ENCODE results near the gene SYNM.

The SYNM gene

DNA sequence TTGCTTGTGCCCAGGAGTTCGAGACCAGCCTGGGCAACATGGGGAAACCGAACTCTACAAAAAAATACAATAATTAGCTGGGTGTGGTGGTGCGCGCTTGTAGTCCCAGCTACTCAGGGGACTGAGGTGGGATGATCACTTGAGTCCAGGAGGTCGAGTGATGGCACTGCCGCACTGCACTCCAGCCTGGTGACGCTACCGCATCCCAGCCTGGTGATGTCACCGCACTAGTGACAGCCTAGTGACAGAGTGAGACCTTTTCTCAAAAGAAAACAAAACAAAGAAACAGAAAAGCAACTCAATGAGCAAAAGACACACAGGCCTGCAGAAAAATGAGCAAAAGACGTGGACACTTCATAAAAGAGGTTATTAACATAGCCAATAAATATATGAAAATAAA is 19.9 kb upstream of the SYNM start:
- DNase-seq (ENCODE audit: low read depth), result no peak

DNA sequence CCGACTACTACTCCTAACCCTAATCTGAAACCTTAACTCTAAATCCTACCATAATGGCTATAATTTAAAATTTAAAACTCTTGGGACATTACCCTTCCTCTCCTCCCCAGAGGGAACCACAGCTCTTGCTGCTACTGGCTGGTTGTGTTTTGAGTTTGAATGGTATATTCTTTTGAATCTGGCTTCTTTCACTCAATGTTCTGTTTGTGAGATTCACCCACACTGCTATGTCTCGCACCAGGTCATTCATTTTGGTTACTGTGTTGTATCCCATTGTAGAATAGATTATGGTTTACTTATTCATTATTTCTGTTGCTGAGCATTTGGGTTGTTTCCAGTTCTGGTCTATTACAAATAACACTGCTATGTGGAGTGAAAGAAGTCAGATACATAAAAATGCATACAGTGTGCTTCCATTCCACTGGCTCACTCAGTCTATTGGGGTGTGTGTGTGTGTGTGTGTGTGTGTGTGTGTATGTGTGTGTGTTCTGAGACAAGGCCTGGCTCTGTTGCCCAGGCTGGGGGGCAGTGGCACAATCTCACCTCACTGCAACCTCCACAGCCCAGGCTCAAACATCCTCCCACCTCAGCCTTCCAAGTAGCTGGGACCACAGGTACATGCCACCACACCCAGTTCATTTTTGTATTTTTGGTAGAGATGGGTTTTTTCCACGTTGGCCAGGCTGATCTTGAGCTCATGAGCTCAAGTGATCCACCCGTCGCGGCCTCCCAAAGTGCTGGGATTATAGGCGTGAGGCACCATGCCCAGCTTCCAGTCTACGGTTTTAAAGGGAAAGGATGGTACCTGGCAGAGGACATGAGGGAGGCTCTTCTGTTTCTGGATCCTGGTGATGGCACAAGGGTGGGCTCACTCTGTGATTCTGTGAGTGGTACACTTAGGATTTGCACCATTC is 19.2 kb upstream of the SYNM start:
- DNase-seq (ENCODE audit: low read depth), result peak; percentile 31

DNA sequence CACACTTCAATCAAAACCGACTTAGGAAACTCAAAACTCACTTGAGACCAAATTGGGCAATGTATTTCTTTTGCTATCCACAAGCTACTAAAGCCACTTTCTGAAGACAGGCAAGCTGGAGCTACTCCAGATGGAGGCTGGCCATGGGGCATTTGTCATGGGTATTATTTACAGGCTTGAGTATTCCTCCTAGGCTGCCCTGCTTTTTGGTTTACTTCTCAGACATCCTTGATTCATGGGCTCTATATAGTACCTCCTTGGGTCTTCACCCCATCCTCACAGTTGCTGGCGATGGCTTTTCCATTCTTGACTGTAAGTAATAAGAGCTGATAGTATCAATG is 18.6 kb upstream of the SYNM start:
- no peak for DNase-seq (ENCODE audit: low read depth)

DNA sequence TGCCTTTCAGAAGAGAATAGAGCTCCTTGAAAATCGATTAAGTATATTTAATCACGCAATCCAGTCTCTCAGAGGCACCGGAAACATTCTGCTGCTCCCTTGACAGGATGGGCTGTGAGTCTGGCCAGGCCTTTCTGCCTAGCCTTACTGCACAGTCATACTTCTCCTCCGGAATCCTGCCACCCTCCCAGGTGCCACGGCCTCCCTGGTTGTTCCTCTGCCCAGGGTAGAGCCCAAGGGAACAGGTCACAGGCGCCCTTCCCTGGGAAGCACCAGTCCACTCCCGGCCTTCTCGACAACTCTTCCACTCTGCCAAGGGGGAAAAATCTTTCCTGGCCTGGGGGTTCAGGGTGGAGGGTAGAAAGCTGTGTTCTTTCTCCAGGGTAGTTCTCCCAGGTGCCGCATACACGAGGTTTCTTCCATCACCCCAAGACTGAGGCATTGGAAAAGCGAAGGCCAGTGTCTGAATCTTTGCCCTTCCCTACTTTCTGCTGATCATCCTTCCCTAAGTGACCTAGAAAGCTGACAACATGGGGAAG is 17.4 kb upstream of the SYNM start:
- no peak for DNase-seq (ENCODE audit: low read depth)

DNA sequence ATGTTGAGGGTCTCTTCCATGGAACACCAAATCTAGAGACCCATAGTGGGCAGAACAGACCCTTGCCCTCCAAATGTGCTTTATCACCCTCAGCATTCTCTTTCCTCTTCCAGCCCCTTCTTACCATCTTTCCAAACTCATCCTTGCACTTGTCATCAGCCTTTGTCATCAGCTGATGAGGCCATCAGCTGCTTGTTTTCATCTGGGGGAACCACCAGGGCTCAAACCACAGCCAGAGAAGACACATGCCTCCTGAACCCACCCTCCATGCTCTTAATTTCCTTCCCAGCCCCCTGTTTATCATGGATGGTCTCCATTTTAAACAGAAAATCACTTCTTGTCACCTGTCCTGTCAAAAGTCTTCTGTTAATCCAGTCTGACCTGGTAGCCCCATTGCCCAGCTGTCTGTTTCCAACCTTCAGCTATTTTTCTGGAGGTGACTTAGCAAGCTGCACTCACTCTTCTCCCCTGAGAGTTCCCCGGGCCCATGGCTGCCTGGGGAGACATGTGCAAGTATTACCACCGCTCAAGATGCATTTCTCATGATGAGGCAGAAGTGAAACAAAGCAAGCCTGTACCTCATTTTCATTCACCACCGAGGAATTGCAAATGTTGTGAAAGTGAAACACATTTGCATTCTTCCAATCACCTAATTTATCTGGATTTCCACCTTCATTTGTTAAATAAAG is 14.7 kb upstream of the SYNM start:
- no peak for DNase-seq (ENCODE audit: low read depth)

DNA sequence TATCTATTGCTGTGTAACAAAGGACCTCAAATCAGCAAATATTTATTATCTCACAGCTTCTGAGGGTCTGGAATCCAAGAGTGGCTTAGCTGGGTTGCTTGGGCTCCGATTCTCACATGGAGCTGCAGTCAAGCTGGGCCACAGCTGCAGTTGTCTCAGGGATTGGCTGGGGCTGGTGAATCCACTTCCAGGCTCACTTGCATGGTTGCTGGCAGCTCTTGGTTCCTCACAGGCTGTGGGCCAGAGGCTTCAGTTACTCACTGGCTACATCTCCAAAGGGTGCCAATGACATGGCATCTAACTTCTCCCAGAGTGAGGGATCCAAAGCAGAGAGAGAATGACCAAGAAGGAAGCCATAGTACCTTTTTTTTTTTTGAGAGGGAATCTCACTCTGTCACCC is 13.9 kb upstream of the SYNM start:
- no peak for DNase-seq (ENCODE audit: low read depth)

DNA sequence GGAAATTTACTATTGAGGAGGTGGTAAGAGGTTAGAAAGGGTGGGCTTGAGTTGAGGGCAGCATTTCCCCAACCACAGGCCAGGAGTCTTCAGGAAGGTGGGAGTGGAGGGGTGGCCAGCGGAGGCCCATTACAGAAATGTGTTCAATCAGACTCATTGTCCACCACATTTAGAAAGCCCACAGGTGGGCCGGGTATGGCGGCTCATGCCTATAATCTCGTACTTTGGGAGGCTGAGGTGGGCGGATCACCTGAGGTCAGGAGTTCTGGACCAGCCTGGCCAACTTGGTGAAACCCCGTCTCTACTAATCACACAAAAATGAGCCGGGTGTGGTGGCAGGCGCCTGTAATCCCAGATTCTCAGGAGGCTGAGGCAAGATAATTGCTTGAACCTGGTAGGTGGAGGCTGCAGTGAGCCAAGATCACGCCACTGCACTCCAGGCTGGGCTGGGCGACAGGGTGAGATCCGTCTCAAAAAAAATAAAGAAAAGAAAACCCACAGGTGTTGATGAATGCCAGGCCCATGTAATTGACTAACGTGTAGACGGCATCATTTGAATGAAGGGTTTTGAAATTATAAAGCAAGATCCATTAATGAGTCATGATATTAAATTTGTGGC is 12.2 kb upstream of the SYNM start:
- DNase-seq (ENCODE audit: low read depth), result no peak

DNA sequence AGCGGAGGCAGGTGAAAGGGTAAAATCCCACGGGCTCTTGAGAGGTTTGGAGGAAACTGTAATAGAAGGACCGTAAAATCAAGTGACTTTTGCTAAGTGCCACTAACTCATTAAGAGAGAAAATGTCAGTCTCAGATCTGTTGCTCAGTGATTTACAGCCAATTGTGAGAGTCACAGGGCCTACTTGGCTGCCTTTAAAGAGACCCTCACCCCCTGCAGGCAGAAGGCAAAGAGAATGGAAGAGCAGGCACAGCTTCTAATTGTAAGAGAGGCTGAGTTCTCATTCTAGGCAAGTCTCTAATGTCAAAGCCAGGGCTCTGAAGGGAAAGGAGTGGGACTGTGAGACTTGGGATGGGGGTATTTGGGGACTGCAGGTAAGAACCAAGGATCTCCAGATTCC is 9.3 kb upstream of the SYNM start:
- DNase-seq (ENCODE audit: low read depth), result no peak

DNA sequence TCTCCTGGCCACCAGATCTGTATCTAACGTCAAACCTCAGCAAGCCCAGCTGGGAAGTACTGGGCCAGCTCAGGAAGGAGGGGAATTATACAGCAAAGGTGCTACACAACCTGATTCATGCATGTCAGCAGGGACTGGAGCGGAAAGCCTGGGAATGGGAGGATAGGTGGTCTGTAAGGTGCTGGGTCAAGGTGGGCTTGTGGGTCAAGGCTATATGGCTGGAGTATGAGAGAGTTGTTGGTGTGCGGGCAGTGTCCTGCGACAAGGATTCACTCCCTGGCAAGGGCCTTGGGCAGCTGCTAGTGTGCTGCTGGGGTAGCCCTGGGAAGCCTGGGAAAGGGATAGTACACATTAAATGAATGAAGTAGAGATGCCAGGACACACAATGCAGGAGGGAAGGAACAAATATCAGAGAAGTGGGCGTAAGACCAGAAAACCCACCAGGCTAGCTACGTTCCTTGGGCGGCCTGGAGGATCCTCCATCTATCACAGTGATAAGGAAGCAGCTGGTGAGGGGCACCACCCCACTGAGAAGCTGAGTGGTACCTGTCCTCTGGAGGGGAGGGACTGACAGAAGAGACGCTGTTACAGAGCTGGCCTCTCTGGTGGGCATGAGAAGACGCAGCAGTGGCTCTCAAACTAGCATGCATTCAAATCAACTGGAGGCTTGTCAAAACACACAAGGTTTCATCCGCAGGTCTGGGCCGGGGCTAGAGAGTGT is 8.5 kb upstream of the SYNM start:
- DNase-seq (ENCODE audit: low read depth), result no peak

DNA sequence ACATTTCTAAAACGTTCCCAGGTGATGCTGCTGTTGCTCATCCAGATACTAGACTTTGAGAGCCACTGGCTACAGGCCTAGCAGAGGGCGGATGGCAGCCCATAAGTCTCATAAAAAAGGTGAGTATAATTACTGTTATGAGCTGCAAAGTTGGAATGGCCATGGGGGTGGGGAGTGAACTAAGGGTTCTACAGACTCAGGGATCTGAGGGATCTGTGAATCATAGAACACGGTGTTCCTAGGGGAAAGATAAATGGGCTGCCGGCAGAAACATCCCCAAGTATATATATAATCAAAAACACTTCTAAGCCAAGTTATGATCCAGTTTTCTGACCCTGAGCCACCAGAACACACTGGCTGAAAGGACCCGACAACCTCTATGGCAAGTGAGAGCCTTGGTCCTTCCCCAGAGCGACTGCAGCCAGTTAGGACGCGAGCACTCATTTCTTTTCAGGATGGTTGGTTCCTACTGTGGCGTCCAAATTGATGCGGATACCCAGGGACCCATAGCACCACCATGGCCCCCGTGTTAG is 7.9 kb upstream of the SYNM start:
- no peak for DNase-seq (ENCODE audit: low read depth)

DNA sequence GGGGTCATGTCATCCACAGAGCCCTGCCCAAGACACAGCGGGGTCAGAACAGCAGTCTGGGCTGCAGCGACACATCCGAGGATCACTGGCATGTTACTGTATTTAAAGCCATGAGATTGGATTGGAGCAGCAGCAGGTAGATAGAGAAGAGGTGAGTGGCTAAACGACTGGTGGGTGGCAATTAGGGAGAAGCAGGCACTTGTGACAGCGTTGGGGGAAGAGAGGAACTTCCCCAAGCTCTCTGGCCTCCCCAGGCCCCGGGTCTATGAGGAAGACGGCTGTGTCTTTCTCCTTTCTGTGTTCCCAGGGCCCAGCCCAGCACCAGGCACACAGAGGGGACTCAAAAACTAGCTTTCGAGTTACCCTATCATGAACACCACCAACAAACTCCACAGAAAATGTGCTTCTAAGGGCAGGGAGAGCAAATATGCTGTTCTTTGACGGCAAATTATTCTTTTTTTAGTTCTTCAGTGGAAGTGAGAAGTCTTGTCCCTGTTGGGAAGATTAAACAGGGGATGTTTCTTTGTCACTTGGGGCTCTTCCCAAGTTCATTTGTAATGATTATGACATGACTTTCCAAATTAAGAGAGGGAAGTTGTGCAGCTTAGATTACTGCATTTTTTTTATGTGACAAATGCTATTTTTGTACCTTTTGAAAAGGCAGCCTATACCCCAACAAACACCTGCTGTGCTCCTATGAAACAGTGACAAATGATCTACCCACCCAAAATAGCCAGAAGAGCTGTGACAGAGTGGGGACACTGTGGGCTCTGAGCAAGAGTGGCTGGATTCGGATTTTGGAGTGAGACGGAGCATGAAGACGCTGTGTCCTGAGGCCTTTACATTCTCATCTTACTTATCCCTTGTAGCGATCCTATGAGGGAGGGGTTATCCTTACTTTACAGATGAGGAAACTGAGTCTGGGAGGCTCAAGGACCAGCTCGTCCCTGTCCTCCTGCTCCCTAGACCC is 7.2 kb upstream of the SYNM start:
- no peak for DNase-seq (ENCODE audit: low read depth)

DNA sequence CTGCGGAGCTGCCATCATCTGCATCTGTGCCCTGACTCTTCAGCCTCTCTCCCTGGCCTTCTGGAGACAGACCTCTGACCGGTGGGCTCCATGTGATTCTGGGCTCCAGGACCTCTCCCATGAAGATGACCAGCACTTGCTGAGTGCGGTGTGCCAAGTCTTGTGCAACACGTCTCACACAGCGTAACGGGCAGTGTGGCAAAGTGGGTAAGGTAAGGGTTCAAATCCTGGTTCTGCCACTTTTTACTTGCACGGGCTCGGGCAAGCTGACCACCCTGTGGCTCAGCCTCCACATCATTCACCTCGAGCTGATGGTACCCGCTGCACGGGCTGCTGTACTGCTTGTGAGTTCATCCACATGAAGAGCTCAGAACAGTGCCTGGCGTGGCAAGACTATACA is 6.5 kb upstream of the SYNM start:
- no peak for DNase-seq (ENCODE audit: low read depth)

DNA sequence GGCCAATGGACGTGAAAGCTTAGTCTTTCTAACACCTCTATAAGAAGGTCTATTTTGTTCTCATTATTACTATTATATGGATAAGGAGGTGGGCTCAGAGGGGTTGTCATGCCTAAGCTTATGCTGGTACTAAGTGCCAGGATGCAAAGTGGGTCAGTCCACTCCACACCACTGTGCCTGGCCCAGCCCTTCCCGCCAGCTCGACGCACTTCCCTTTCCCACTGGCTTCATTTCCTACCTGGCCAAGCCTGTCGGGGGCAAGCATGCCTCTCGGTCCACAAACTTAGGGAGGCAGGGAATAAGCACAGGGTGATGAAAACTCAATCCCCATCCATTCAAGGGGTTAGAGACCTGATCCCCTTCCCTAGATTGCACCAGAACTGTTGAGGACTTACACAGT is 5.9 kb upstream of the SYNM start:
- DNase-seq (ENCODE audit: low read depth), result no peak

DNA sequence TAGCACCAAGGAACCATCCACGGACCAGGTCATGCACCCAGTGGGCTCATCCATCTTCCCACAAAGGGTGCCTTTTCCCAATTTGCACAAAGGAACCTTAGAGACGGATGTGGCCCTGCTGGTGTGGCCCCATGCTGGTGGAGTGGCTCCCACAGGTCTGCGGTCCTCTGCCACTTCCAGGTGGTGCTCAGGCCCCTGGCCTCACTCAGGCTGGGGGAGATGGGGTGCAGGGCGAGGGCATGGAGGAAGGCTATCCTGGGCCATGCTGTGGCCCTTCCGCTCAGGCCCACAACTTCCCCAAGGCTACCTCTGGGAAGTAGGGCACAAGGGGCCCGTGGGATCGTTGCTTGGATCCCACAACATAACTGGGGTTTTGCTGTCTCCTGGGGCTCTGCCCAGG is 5.2 kb upstream of the SYNM start:
- no peak for DNase-seq (ENCODE audit: low read depth)

DNA sequence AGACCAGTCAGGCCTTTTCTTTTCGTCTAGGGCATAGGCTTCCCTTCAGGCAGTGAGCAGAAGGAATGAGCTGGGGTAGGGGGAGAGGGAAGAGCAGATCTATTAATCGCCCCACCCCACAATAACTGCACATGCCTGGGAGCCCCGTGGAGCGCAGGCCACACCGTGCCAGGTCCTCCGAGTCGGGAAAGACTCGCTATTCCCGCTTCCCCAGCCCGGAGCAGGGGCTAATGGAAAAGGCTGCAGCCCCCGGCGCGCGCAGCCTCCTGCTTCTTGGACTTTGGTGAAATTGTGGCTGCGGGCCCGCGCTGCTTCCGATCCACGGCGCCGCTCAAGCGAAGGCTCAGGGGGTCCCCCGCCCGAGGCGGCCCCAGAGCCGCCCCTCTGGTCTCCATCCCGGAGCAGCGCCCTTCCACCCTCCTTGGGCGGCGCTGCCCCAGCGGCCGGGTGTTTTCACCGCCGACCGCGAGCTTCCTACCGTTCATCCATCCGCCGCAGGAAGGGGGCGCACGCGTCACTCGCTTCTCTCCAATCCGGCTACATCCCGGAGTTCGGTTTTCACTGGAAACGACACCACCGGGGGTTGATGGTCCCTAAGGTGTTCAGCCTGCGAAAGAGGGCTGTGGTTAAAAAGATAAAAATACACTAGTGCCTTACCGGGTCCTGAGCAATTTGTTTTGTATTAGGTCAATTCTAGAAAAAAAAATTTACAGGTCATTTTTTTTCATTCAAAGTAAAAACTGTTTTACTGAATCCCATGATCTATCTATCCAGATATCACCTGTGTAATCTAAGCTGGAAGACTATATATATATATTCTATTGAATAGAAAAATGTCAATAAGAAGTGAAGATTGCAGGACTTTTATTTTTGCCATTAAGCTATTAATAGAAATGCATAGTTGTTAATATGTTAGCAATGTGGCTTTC is 4.4 kb upstream of the SYNM start:
- DNase-seq (ENCODE audit: low read depth), result peak; percentile 29

DNA sequence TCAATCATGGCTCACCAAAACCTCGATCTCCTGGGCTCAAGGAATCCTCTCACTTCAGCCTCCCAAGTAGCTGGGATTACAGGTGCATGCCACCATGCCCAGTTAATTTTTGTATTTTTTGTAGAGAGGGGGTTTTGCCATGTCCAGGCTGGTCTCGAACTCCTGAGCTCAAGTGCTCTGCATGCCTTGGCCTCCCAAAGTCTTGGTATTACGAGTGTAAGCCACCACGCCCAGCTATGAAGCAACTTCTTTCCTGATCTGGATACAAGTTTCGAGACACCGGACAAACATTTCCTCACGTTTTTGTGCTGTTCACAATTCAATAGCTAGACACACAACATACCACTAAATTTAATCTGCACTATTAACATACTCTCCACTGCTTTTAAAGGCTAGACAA is 3.4 kb upstream of the SYNM start:
- no peak for DNase-seq (ENCODE audit: low read depth)

DNA sequence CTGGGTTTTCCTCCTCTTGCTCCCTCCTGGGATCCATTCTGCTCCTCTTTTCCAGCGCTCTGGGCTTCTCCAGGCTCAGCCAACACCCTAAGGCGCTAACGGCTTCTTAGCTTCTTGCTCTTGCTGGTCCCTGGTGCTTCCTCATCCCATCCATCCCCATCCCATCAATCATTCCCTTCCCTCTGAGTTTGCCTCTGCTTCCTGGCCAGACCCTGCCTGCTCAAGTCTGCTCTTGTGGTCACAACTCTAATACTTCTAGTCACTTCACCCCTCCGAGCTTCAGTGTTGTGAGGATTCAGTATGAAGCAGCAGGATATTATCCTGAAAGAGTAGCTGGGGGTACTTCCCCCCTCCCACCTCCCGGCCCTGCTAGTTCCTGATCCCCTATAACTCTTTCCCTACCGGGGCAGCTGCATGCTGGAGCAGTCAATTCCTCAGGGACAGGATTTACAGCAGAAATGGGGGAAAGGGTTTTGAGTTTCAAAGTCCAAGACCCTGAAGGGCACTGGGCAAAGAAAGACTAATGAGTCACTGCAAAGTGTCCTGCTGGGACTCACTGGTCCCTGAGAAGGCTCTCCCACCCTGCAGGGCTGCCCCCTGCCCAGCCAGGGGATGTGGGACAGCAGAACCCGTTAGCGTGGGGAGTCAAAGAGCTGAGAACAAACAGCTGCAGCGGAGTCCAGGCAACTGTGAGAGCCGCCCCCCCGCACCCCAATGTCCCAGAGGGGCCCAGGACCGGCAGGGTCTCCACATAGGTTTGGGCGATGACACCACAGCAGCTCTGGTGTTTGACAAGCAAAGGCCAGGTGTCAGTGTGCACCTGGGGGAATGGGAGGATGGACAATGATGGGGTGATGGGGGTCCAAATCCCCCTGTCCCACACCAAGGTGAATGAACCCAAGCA is 2.3 kb upstream of the SYNM start:
- DNase-seq (ENCODE audit: low read depth), result no peak

DNA sequence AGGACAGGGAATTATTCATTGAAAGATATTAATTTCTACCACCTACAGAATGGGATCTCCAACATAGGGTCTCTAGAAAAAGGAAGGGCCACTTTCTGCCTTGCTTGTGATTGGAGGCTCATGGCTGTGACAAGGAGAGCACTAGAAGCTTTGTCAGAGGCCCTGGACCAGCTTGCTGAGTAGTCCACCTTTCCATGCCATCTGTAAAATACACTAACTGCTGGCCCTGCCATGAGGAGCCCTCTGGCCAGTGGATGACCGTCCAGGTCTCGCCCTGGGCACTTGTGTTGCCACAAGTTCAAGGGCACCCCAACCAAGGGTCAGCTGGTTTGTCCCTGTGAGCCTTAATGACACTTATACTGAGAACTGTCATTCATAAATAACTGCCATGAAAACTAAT is 1.6 kb upstream of the SYNM start:
- no peak for DNase-seq (ENCODE audit: low read depth)
